ENCODE measurements around the gene SMIM23.

Gene SMIM23

GRCh38 chr5:171813270-171813669 lies 27.7 kb downstream of the SMIM23 start:
- no peak for DNase-seq
- intact Hi-C loops (cut with DNase I) = no loop called here

- intact Hi-C loops (cut with DNase I) = no loop called here
- no peak for DNase-seq
Measured at GRCh38 chr5:171813813-171814490, 28.3 kb downstream of the SMIM23 start.

GRCh38 chr5:171816666-171817065 lies 31.0 kb downstream of the SMIM23 start:
- intact Hi-C loops (cut with DNase I) = no loop called here
- no peak for DNase-seq

- DNase-seq = no peak
- intact Hi-C loops (cut with DNase I) = no loop called here
Measured at GRCh38 chr5:171820561-171820960, 34.9 kb downstream of the SMIM23 start.

- DNase-seq = no peak
- intact Hi-C loops (cut with DNase I) = no loop called here
Measured at GRCh38 chr5:171821286-171821685, 35.7 kb downstream of the SMIM23 start.

- DNase-seq = no peak
- intact Hi-C loops (cut with DNase I) = no loop called here
Measured at GRCh38 chr5:171823269-171823668, 37.7 kb downstream of the SMIM23 start.

GRCh38 chr5:171825051-171825450 lies 39.4 kb downstream of the SMIM23 start:
- intact Hi-C loops (cut with DNase I) = no loop called here
- no peak for DNase-seq

- intact Hi-C loops (cut with DNase I) = no loop called here
- DNase-seq = no peak
Measured at GRCh38 chr5:171826132-171826531, 40.5 kb downstream of the SMIM23 start.

- no peak for DNase-seq
- intact Hi-C loops (cut with DNase I) = no loop called here
Measured at GRCh38 chr5:171827162-171827561, 41.5 kb downstream of the SMIM23 start.

- intact Hi-C loops (cut with DNase I) = no loop called here
- no peak for DNase-seq
Measured at GRCh38 chr5:171830686-171831085, 45.1 kb downstream of the SMIM23 start.

GRCh38 chr5:171832775-171833174 lies 47.2 kb downstream of the SMIM23 start:
- intact Hi-C loops (cut with DNase I) = no loop called here
- DNase-seq = no peak

GRCh38 chr5:171834461-171834860 lies 48.8 kb downstream of the SMIM23 start:
- no peak for DNase-seq
- intact Hi-C loops (cut with DNase I) = no loop called here

GRCh38 chr5:171835066-171835465 lies 49.4 kb downstream of the SMIM23 start:
- intact Hi-C loops (cut with DNase I) = no loop called here
- no peak for DNase-seq

GRCh38 chr5:171837522-171837921 lies 51.9 kb downstream of the SMIM23 start:
- intact Hi-C loops (cut with DNase I) = no loop called here
- no peak for DNase-seq

GRCh38 chr5:171838066-171838465 lies 52.4 kb downstream of the SMIM23 start:
- no peak for DNase-seq
- intact Hi-C loops (cut with DNase I) = no loop called here

GRCh38 chr5:171839112-171839511 lies 53.5 kb downstream of the SMIM23 start:
- no peak for DNase-seq
- intact Hi-C loops (cut with DNase I) = no loop called here

GRCh38 chr5:171840066-171840465 lies 54.4 kb downstream of the SMIM23 start:
- intact Hi-C loops (cut with DNase I) = no loop called here
- no peak for DNase-seq
